Stimulated activated naive CD8-positive, alpha-beta T cell treated with anti-CD3 and anti-CD28 coated beads, Interleukin-15, amount 100 ng/mL, for 72 hours (primary cell): ENCODE measurements around the gene IL17RC.

Experiments
- ATAC-seq: fragments of 150-1000 bp; cut with Tn5 transposase; 2 replicates; pipeline ENCODE4 v1.10.0; 2021; ENCODE audit warnings: mild to moderate bottlenecking, moderate library complexity
- DNase-seq, 2 donors: peaks; one replicate each; pipeline ENCODE4 v3.0.0; 2021 to 2022
- H3K27ac Mint-ChIP-seq, 2 donors: one replicate each; pipeline ENCODE4 v1.8.0; 2022; ENCODE audit warnings: mild to moderate bottlenecking in 2 of 2, mixed read lengths in 2 of 2, moderate library complexity in 2 of 2
- H3K27me3 Mint-ChIP-seq: one replicate; pipeline ENCODE4 v1.8.0; 2022; ENCODE audit warnings: mixed read lengths
- H3K4me1 Mint-ChIP-seq: one replicate; pipeline ENCODE4 v1.8.0; 2022; ENCODE audit warnings: mild to moderate bottlenecking, mixed read lengths
- H3K4me3 Mint-ChIP-seq, 2 donors: one replicate each; pipeline ENCODE4 v1.8.0; 2022; ENCODE audit warnings: mild to moderate bottlenecking in 2 of 2, mixed read lengths in 2 of 2, moderate library complexity in 1 of 2
- H3K9me3 Mint-ChIP-seq, 2 donors: one replicate each; pipeline ENCODE4 v1.8.0; 2022; ENCODE audit warnings: mixed read lengths in 2 of 2

The IL17RC gene

DNA sequence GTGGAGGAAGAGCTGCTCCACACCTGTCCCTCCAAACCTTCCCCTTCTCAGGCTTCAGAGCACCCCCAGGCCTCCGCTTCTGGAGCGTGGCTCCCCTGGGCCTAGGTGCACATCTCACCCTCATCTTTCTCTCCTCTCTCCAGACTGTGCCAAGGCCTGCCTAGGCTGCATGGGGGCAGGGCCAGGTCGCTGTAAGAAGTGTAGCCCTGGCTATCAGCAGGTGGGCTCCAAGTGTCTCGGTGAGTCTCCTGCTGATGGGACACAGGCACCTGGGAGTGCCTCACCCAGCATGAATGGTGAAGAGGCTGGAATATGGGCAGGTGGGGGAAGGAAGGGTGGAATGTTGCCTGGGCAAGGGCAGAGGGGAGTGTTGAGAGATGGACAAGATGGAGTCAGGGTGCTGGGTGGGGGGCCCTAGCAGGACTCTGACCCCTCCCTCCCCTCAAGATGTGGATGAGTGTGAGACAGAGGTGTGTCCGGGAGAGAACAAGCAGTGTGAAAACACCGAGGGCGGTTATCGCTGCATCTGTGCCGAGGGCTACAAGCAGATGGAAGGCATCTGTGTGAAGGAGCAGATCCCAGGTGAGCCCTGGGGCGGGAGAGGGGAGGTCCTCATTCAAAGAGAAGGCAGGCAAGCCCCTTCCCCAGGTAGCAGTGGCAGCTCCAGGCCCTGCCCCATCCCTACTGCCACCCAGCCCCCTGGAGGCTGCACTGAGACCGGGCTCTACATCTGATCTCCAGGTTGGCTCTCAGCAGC, 26.2 kb downstream of the IL17RC start:
- H3K4me1 Mint-ChIP-seq: peaks cover 12% of the 10 kb centered on the region
- H3K27ac Mint-ChIP-seq: peak overlapping the region; percentile 8 to 29
- DNase-seq: no peak
- H3K4me3 Mint-ChIP-seq: no peak overlapping the region
- no peaks in the 10 kb centered on the region for H3K9me3 Mint-ChIP-seq
- ATAC-seq: no peak
- H3K27me3 Mint-ChIP-seq: no peaks in the 10 kb centered on the region

DNA sequence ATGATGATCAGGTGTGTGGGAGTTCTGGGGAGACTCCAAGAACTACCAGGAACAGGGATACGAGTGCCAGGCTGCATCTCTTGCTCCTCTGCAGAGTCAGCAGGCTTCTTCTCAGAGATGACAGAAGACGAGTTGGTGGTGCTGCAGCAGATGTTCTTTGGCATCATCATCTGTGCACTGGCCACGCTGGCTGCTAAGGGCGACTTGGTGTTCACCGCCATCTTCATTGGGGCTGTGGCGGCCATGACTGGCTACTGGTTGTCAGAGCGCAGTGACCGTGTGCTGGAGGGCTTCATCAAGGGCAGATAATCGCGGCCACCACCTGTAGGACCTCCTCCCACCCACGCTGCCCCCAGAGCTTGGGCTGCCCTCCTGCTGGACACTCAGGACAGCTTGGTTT, 27.4 kb downstream of the IL17RC start:
- peaks cover 12% of the 10 kb centered on the region for H3K4me1 Mint-ChIP-seq
- ATAC-seq (no peak), DNase-seq (no peak)
- H3K9me3 Mint-ChIP-seq: no peaks in the 10 kb centered on the region
- no peaks in the 10 kb centered on the region for H3K27me3 Mint-ChIP-seq
- no peak overlapping the region for H3K4me3 Mint-ChIP-seq
- no peak overlapping the region for H3K27ac Mint-ChIP-seq

DNA sequence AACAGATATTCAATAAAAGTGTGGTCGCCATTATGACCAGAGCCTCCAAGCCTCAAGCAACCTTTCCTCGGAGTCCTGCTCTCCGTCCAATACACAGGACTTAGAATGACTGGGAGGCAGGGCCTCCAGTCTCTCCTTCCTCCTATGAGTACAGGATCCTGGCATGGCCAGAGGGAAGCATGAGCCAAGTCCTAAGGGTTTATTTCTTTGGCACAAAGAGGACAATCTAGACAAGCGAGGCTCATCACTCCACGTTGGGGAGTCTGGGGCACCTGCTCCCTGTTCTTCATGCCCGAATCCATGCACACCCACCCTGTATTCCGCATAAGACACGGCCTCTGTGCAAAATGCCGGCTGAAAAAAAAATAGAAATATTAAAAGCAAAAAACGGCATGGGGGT, 28.5 kb downstream of the IL17RC start:
- DNase-seq (no peak), ATAC-seq (no peak)
- Mint-ChIP-seq H3K4me3 (peak overlapping the region in 1 of 2 donors; percentile 62), H3K27ac (no peak overlapping the region), H3K4me1 (peaks cover 21% of the 10 kb centered on the region), H3K9me3 (no peaks in the 10 kb centered on the region), H3K27me3 (no peaks in the 10 kb centered on the region)

DNA sequence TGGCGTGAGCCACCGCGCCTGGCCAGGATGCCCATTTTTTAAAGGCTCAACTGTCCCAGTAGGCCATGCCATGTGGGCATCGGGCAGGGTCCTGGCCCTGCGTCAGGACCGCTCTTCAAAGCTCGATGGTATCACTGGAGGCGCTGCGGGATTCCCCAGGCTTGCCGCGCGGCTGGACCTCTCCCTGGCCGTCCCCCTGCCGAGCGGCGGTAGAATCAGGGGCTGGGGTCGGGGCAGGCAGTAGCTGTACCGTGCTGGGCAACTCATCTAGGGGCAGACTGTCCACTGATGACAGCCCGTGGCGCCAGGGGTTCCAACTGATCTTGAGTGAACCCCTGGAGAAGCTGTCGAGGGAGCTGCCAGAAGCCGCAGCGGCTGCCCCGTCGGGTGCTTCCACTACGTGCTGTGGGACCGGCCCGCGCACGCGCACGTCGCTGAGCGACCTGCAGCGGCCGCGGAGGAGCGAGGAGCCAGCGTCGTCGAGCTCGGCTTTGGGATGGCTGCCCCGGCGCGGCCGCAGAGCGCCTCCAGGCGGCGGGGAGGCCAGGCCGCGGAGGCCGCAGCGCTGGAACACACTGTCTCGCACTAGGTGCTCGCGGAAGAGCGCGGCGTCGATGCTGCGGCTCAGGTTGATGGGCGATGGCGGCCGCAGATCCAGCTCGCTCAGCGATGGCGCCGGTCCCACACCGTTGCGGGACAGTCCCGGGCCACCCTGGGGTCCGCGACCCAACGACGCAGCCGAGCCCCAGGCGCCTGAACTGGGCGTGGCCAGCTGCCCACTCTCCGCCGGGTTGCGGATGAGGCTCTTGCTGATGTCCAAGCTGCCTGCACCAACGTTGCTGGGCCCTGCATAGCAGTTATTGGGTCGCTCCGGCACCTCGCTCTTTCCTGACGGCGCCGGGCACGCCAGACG, 29.5 kb downstream of the IL17RC start:
- ATAC-seq: peak; percentile 82
- H3K27me3 Mint-ChIP-seq: no peaks in the 10 kb centered on the region
- H3K9me3 Mint-ChIP-seq: no peaks in the 10 kb centered on the region
- H3K4me1 Mint-ChIP-seq: peaks cover 31% of the 10 kb centered on the region
- H3K4me3 Mint-ChIP-seq: peak overlapping the region; percentile 84 to 93
- peak overlapping the region; percentile 81 to 91 for H3K27ac Mint-ChIP-seq
- peak; percentile 83 to 86 for DNase-seq

DNA sequence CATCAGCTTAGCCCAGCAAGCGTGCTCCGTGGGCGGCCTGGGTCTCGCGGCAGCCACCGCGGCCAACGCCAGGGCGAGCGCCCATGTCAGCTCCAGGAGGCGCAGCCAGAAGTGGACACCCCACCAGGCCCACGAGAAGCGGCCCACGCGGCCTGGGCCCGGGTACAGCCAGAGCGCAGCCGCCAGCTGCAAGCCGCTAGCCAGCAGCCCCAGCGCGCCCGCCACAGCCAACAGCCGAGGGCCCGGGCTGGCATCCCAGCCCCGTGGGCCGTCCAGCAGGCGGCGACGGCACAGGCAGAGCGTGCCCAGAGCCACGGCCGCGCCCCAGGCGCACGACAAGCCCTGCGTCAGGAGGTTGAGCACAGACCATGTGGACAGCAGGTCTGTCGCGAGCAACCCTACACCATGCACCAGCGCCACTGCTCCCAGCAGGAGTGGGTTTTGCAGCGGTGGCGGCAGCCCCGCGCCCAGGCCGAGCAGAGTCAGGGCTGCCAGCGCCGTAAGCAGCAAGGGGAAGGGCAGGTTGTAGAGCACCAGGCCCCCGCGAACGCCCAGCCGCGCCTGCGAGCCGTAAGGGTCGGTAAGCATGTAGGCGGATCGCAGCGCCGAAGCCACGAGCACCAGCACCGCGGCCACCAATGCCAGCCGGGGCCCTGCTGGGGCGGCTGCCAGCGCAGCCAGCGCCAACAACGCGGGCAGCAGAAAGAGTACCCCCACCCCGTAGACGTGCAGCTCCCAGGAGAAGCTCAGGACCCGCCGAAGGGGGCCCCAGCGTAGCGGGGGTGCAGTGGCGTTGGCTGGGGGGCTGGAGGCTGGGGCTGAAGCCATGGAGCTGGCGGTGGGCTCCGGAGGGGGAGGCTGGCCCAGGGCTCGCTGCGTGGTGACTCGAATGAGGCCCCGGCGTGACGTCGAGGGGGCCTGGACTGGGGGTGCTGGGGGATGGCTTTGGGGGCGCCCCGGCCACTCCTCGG, 30.4 kb downstream of the IL17RC start:
- DNase-seq (no peak), ATAC-seq (no peak)
- Mint-ChIP-seq H3K4me1 (peaks cover 34% of the 10 kb centered on the region), H3K9me3 (no peaks in the 10 kb centered on the region), H3K27ac (no peak overlapping the region), H3K27me3 (no peaks in the 10 kb centered on the region), H3K4me3 (no peak overlapping the region)

DNA sequence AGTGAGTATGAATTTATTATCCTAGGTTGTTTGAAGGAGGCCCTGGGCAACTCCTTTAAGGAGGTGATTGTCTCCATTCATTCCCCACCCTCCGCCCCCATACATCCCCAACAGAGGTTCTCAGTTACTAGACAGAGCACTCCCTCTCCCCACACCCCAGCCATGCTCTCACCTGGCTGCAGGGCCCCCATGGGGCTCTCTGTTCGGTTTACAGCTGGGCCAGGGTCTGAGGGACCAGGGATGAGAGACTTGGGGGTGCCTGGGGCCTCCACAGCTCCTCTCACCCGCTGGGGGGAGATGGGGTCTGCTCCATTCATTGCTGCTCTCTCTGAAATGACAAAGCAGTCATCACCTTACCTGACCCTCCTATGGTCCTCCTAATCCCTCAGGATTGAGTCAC, 31.7 kb downstream of the IL17RC start:
- Mint-ChIP-seq H3K4me1 (peaks cover 34% of the 10 kb centered on the region), H3K27me3 (no peaks in the 10 kb centered on the region), H3K27ac (no peak overlapping the region), H3K9me3 (no peaks in the 10 kb centered on the region), H3K4me3 (no peak overlapping the region)
- DNase-seq (no peak), ATAC-seq (no peak)

DNA sequence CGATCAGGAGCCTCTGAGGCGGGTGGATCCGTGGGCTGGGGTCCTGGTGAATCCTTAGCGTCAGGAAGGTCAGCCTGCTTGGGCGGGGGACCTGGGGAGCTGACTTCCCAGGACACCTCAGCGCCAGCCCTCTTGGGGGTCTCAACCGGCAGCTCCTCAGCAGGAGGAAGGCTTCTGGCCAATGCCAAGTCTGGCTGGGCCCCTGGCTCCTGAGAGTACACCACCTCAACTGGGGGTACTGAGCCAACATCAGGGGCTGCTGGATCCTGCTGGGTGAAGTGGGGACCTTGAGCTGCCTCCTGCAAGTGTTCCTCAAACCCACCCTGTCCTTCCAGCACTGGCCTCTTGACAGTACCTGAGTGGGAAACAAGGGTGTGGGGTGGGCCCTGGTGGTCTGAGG, 32.2 kb downstream of the IL17RC start:
- peaks cover 34% of the 10 kb centered on the region for H3K4me1 Mint-ChIP-seq
- H3K4me3 Mint-ChIP-seq: no peak overlapping the region
- H3K27me3 Mint-ChIP-seq: no peaks in the 10 kb centered on the region
- ATAC-seq (no peak), DNase-seq (no peak)
- no peak overlapping the region for H3K27ac Mint-ChIP-seq
- H3K9me3 Mint-ChIP-seq: no peaks in the 10 kb centered on the region

DNA sequence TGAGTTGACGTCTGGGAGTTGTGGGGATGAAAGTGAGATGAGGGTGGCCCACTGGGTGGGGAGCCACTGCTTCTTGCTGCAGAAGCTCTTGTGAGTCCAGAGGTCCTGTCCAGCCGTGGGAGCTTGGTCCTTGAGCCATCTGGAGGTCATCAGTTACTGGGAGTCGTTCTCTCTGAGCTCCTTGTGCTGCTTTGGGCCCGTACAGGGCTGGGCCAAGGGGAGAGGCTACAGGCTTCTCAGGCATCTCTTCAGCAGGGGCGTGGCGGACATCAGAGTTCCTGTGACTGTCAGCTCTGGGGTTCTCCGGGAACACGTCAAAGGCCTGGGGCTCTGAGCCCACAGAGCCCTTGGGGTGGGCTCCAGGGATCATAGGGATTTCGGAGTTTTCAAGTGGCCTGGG, 32.7 kb downstream of the IL17RC start:
- Mint-ChIP-seq H3K4me3 (peak overlapping the region in 1 of 2 donors; percentile 24), H3K4me1 (peaks cover 34% of the 10 kb centered on the region), H3K27me3 (no peaks in the 10 kb centered on the region), H3K9me3 (no peaks in the 10 kb centered on the region), H3K27ac (no peak overlapping the region)
- DNase-seq (no peak), ATAC-seq (no peak)

DNA sequence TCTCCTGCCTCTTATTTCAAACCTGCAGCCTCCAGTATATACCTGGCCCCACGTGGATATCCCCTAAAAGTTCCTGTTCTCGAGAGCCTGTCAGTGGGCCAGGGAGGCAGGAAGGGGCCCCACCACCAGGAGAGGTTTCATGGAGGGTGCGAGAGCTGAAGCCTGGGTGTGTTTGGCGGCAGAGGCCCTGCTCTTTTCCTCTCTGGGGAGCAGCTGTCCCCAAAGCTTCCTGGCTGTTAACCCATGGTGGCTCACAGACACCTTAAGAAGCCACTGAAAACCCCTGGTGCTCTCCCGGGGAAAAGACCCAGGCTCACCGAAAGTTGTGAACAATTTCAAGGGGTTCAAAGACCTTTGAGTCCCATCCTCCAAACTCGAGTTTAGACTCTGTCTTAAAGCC, 34.2 kb downstream of the IL17RC start:
- ATAC-seq (peak; percentile 66), DNase-seq (peak; percentile 27 to 69)
- H3K4me1 Mint-ChIP-seq: peaks cover 25% of the 10 kb centered on the region
- no peaks in the 10 kb centered on the region for H3K27me3 Mint-ChIP-seq
- no peaks in the 10 kb centered on the region for H3K9me3 Mint-ChIP-seq
- H3K27ac Mint-ChIP-seq: peak overlapping the region; percentile 68 to 78
- peak overlapping the region; percentile 90 to 93 for H3K4me3 Mint-ChIP-seq

DNA sequence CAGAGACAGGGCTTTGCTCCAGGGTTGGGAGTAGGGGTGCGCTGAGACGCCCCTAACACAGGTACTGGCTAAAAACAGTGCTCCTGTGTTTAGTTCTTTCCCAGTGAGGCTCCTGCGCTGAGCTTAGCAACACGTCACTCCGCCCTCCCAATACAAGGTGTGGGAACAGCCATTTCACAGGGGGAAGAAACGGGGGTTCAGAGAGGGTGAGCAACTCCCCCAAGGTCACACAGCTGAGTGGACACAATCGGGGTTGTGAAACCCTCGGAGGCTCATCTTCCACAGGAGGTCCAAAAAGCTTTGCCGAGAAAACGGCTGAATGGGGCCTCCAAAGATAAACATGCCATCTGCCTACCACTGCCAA, 34.7 kb downstream of the IL17RC start:
- Mint-ChIP-seq H3K4me3 (peak overlapping the region; percentile 90 to 93), H3K27ac (peak overlapping the region; percentile 61 to 68), H3K9me3 (no peaks in the 10 kb centered on the region), H3K4me1 (peaks cover 22% of the 10 kb centered on the region), H3K27me3 (no peaks in the 10 kb centered on the region)
- peak in 1 of 2 donors; percentile 47 for DNase-seq
- ATAC-seq: peak; percentile 59

DNA sequence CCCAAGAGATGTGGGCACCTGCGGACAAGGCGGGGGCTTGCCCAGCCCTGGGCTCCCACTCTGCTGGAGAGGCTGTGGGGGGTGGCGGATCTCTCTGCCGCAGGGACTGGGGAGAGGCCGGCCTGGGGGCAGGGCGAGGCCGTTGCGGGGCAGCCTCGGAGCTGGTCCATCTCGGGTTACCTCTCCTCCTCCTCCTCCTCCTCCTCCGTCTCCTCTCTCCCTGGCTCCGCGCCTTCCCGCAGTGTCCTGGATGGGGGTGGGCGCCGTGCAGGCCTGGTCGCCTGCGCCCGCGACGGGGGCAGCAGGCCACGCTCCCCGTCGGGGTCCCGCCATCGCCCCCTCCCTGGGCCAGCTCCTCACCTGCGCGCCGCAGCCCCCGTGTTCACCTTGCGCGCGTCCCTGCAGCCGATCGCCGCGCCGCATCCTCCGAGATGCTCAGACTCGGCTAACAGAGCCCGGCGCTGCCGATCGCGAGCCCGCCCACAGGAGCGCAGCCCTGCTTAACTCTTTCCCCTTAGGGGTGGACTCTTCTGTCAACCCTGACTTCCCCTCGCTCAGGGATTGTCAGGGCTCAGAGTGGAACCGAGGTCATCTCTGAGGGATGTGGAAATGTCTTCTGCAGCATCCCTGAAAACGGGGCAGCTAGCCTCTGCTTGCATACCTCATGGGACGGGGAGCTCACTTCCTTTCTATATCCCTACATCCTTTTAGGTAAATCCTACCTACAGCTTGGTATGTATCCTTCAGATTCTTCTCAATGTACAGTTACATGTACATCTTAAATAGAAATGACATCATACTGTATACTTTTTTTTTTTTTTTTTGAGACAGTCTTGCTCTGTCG, 35.3 kb downstream of the IL17RC start, which contains the start of gene PRRT3:
Gene PRRT3 (minus strand): TSS at position 447 of the 844 bp plus-strand sequence. CDS start 2,293 bp downstream, outside the sequence.
- DNase-seq (peak; percentile 70 to 73), ATAC-seq (peak; percentile 85)
- Mint-ChIP-seq H3K9me3 (no peaks in the 10 kb centered on the region), H3K4me1 (peaks cover 22% of the 10 kb centered on the region), H3K27ac (peak within 1 kb of the TSS; percentile 68 to 82), H3K4me3 (peak within 1 kb of the TSS; percentile 90 to 93), H3K27me3 (no peaks in the 10 kb centered on the region)

DNA sequence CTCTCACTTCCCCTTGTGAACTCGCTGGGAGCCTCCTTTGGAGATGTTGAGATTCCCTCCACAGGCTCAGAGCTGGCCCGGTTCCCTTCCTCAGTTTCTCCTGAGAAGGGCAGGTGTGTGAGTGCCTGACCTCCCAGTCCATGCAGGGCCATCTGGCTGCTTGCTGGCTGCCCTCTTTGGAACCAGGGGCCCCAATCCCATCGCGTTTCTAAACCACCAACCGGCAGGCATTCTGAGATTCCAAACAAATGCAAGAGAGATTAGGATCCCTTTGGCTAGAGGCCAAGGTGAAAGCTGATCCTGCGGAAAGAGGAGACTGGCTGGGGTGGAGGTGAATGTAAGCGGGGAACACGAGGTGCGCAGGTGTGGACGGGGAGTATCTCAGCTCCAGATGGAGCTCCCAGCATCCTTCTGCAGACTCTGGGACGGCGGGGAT, 38.2 kb downstream of the IL17RC start:
- Mint-ChIP-seq H3K27ac (no peak overlapping the region), H3K4me1 (peaks cover 15% of the 10 kb centered on the region), H3K4me3 (no peak overlapping the region), H3K9me3 (no peaks in the 10 kb centered on the region), H3K27me3 (no peaks in the 10 kb centered on the region)
- DNase-seq: no peak
- ATAC-seq: no peak

DNA sequence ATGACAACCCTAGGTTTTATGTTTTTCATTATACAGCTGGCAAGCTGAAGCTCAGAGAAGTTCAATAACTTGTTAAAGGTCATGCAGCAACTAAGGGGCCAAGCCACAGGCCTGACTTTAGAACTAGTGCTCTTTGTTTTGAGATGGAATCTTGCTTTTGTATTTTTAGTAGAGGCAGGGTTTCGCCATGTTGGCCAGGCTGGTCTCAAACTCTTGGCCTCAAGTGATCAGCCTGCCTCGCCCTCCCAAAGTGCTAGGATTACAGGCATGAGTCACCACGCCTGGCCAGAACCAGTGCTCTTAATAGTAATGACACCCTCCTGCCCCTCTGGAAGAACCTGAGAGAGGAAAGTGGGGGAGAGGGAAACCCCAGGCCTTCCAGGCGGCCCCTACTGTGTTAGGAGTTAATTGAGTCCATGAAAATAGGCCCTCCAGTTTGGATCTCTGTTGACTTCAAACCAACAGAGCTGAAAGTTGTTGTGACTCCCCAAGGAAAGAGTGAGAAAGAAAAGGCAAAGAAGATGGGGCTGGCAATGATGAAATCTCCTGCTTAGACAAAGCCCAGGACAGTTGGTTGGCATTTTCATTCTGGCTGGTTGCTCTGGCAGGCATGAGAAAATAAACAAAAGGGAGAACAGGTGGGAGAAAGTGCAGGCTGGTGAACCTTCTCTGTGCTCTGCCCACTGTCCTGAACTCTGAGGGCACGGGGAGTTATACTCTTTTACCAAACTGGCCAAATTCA, 38.9 kb downstream of the IL17RC start:
- peaks cover 8% of the 10 kb centered on the region for H3K4me1 Mint-ChIP-seq
- no peaks in the 10 kb centered on the region for H3K27me3 Mint-ChIP-seq
- DNase-seq (no peak), ATAC-seq (no peak)
- H3K27ac Mint-ChIP-seq: no peak overlapping the region
- H3K4me3 Mint-ChIP-seq: no peak overlapping the region
- no peaks in the 10 kb centered on the region for H3K9me3 Mint-ChIP-seq

DNA sequence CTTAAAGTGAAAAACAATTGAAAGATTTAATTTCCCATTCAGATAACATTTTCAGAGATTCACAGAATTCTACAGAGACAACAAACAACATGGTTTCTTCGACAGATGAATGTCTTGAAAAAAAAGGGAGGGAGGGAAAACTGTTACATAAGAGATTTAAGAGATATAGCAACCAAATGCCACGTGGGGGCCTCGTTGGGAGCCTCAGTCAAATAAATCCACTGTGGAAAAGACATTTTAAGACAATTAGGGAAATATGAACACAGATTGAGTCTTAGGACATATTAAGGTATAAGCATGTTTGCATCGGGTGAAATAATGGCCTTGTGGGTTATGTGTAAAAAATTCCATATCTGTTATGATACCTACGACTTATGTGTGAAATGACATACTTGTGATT, 40.3 kb downstream of the IL17RC start:
- Mint-ChIP-seq H3K4me3 (no peak overlapping the region), H3K27ac (no peak overlapping the region), H3K27me3 (no peaks in the 10 kb centered on the region), H3K9me3 (no peaks in the 10 kb centered on the region), H3K4me1 (no peaks in the 10 kb centered on the region)
- ATAC-seq (no peak), DNase-seq (no peak)
